Activated CD8-positive, alpha-beta memory T cell treated with anti-CD3 and anti-CD28 coated beads for 48 hours (primary cell): ENCODE measurements around the gene NUMBL.
"Not testable (repeated sequence)": the region's sequence is repeated elsewhere in the genome, so short reads cannot be mapped to it uniquely, and the experiment has no call there.

Experiments
- DNase-seq, 3 experiments: peaks; one replicate each; pipeline ENCODE4 v3.0.0-alpha.2; 2020; ENCODE audit warnings: low read depth in 2 of 3, low spot score in 2 of 3

NUMBL gene

GRCh38 chr19:40690050-40690692 is at the start of gene NUMBL:
Gene NUMBL (minus strand): TSS chr19:40690651. CDS start chr19:40690483, 168 bp downstream.
- DNase-seq = no peak

DNA sequence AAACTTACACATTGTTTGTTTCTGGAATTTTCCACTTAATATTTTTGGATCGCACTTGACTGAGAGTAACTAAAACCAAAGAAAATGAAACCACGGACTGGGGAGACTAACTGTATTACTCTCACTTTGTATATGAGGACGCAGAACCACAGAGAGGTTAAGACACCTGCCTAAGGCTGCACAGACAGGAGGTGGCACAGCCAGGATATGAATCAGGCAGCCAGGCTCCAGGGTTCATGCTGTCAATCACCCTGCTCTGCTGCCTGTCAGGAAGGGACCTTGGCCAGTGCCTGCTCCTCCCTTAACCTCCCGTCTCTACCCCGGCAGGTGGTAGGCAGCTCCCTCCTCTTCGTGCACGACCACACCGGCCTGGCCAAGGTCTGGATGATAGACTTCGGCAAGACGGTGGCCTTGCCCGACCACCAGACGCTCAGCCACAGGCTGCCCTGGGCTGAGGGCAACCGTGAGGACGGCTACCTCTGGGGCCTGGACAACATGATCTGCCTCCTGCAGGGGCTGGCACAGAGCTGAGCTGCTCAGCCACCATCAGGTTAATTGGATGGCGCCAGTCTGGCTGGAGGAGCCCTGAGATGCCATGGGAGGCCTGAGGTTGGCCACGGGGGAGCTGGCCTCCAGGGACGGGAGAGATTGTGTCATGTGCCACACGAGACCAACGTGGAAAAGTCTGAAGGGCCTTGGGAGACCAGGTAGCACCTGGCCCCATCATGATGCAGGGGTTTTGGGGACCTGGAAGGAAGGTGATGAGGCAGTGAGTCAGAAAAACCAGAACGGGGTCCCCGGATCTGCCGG is 48.8 kb upstream of the NUMBL start:
- no peak for DNase-seq

DNA sequence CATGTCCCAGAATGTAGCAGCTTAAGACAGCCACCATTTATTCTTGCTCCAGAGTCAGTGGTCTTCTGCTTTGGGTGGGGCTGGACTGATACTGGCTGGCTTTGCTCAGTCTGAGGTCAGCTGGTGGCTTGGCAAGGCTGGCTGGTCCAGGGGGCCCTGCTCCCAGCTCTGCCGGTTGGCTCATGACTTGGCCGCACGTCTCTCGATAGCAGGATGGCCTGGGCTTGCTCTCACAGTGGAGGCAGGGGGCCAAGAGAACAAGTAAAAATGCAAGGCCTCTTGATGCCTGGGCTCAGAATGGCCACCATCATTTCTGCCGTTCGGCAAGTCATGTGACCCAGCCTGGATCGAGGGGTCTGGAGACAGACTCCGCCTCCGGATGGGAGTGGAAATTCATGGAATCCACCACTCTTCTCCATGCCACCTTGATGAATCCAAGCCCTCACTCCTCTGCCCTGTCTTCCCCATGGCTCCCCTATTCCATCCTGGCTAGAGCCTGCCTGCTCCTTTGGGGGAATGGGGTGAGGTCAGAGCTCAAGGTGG is 46.7 kb upstream of the NUMBL start:
- DNase-seq = no peak

GRCh38 chr19:40736661-40737060 is 46.2 kb upstream of the NUMBL start:
- DNase-seq = no peak

DNA sequence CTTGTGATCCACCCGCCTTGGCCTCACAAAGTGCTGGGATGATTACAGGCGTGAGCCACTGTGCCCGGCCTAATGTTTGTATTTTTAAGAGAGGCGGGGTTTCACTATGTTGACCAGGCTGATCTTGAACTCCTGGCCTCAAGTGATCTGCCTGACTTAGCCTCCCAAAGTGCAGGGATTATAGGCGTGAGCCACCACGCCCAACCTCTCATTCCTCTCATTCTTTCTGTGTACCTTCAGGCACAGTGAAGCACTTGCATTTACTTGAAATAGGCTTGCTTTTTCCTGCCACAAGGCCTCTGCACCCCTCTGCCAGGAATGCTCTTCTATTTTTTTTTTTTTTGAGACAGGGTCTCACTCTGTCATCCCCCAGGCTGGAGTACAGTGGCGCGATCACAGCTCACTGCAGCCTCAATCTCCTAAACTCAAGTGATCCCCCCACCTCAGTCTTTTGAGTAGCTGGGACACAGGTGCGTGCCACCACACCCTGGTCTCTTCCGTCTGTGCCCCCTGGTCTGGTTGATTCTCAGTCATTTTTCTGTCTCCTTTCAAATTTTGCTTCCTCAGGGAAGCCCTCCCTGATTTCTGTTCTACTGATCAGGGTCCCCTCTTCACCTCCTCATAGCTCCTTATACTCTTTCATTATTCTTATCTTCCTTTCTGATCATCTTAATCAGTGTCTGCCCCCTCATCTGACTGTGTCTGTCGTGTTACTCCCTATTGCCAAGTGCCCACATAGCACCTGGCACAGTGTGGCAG is 44.7 kb upstream of the NUMBL start:
- DNase-seq = no peak

DNA sequence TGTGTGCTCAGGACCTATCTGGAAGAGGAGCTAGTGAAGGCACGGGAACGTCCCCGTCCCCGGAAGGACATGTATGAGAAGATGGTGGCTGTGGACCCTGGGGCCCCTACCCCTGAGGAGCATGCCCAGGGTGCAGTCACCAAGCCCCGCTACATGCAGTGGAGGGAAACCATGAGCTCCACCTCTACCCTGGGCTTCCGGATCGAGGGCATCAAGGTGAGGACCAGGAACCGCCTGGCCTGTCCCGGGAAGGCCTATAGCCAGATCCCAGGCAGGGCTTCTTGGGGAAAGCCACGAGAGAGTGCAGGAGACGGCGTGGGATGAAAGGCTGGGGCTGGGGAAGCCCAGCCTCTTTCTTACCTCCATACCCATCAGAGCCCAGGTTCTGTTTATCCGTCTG is 42.7 kb upstream of the NUMBL start:
- DNase-seq = no peak

DNA sequence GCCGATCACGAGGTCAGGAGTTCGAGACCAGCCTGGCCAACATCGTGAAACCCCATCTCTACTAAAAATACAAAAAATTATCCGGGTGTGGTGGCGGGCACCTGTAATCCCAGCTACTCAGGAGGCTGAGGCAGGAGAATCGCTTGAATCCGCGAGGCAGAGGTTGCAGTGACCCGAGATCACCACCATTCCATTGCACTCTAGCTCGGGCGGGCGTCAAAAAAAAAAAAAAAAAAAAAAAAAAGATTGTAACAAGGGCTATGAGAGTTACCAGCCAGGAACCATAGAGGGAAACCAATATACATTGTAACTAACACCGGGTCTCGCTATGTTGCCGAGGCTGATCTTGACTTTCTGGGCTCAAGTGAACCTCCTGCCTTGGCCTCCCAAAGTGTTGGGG is 41.9 kb upstream of the NUMBL start:
- DNase-seq = not testable (repeated sequence)

DNA sequence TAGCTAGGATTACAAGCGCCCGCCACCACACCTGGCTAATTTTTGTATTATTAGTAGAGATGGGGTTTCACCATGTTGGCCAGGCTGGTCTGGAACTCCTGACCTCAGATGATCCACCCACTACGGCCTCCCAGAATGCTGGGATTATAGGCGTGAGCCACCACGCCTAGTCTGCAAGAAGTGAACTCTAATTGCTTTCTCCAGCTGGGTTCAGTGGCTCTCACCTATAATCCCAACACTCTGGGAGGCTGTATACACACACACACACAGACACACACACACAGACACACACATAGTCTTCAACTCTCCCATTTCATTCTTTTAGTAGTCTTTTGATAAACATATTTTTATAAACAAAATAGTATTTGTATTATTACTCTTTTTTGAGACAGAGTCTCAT is 39.6 kb upstream of the NUMBL start:
- DNase-seq = not testable (repeated sequence)

DNA sequence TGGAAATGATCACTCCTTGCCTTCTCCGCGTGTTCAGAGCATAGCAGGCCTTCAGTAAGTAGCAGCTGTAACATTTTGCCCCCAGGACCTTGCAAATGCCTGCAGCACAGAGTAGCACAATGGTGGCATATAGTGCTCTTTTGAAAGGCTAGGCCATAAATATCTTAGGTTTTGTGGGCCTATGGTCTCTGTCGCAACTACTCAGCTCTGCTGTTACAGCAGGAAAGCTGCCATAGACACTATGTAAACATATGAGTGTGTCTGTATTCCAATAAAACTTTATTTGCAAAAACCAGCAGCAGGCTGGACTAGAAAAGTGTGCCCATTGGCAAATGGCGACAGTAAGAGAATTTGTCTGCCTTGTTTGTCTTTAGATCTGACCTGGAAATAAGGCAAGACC is 35.8 kb upstream of the NUMBL start:
- no peak for DNase-seq

- DNase-seq = no peak
Measured at GRCh38 chr19:40724855-40725254, 34.4 kb upstream of the NUMBL start.

GRCh38 chr19:40724315-40724714 is 33.9 kb upstream of the NUMBL start:
- DNase-seq = no peak

DNA sequence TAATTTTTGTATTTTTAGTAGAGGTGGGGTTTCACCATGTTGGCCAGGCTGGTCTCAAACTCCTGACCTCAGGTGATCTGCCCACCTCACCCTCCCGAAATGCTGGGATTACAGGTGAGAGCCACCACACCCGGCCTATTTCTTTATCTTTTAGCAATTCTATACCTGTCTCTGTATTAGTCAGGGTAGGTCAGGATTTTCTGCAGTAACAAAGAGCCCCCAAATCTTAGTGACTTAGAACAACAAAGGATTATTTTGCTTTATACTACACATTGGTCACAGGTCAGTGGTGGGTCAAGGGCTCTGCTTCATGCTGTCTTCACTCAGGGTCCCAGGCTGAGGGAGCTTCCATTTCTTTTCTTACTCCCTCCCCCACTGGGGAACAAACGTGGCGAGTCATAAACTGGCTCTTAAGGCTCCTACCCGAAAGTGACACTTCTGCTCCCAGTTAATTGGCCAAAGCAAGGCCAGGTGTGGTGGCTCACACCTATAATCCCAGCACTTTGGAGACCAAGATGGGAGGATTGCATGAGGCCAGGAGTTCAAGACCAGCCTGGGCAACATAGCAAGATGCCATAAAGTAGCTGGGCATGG is 33.3 kb upstream of the NUMBL start:
- DNase-seq = no peak

DNA sequence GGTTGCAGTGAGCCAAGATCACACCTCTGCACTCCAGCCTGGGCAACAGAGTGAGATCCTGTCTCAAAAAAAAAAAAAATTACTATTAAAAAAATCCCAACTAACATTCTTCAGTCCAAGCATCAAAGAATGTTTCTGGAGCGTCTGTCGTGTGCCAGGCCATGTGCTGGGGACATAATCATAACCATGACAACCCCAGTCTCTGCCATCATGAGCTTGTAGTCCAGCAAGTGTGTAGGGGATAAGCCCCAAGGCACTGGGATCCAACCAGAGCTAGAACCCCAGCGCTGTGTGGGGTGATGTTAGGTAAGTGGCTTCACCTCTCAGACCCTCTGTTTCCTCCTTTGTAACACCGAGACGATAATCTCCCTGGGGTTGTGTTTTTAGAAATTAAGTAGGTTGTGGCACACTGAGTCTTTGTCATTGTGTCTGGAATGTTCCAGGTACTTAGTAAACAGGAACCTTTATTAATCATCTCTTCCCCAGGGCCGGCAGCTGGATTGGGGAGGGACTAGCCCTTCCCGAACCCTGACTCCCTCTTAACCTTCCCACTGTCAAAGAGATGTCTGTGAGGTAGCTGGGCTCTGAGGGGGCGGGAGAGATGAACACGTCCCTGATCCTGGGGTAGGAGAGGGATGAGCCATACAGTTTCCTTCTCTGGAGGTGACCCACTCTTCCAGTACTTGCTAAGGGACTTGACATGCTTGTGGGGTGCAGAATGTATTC is 31.6 kb upstream of the NUMBL start:
- no peak for DNase-seq

DNA sequence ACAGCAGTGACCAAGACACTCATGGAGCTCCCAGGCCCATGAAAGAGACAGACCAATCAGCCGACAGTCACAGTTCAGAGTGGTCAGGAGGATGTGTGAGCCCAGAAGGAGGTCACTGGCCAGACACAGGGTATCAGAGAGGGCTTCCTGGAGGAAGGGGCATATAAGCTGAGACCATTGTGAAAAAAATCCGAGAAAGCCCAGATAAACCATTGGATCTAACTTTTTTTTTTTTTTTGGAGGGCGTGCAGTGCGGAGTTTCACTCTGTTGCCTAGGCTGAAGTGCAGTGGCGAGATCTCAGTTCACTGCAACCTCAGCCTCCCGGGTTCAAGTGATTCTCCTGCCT is 30.7 kb upstream of the NUMBL start:
- DNase-seq = no peak

DNA sequence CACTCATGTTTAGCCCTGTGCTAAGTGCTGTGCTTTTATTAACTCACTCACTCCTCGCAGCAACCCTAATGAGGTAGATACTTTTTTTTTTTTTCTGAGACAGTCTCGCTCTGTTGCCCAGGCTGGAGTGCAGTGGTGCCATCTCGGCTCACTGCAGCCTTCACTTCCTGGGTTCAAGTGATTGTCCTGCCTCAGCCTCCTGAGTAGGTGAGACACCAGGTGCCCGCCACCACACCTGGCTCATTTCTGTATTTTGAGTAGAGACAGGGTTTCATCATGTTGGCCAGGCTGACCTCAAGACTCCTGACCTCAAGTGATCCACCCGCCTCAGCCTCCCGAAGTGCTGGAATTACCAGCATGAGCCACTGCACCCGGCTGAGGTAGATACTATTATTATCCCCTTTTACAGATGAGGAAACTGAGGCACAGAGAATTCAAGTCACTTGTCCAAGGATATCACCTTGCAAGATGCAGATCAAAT is 29.0 kb upstream of the NUMBL start:
- no peak for DNase-seq

DNA sequence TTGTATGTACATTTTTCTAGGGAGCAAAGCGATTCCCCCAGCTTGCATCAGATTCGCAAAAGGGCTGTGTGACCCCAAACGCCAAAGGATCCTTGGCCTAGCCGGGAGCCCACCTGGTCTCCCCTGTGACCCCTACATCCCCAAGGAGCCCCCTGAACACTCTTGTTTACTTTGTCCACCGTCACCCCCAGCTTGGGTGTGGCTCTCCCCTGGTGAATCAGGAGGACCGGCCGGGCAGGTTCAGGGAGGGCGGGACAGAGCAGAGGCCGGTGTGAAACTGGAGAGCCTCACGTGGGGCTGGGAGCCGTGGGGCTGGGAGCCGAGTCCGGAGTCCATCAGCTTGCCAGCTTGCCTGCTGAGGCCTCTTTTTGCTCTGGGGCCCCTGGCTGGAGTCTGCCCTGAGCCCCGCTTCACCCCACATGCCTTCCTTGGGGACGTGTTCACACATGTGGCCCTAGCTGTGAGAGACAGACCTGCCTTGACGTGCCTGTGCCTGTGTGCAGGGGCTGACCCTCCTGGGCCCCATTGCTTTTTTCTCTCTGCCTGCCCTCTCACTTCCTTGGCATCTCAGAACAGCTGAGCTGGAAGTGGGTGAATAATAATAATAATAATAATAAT is 28.4 kb upstream of the NUMBL start:
- DNase-seq = no peak

- DNase-seq = no peak
Measured at GRCh38 chr19:40717880-40718773, 27.7 kb upstream of the NUMBL start.

GRCh38 chr19:40717325-40717879 is 27.0 kb upstream of the NUMBL start:
- no peak for DNase-seq
